Mesenteric fat pad (tissue), 1 donor: ENCODE measurements around the gene ZBTB18. TPM values are rescaled to one million over a fixed set of nuclear protein-coding genes. Genes with fewer than 3 reads are reported as not detected.
A peak's percentile ranks its signal among the peaks of the same experiment; 100 is the strongest.

ENCODE experiments used
- DNase-seq: peaks from one replicate; pipeline ENCODE4 v3.0.0-alpha.2; 2020; ENCODE audit warnings: low spot score
- total RNA-seq: library from RNA; stranded (reverse); fragmentation: NEBNext Ultra II Directional; extraction: Animal tissue kit (Norgen Biotek cat#: 25700); gene quantifications from one replicate; pipeline ENCODE4 v1.2.1, GENCODE V29; 2021
- donor health status: DM: yes; HTN: yes; CAD: no.

Gene ZBTB18
- total RNA-seq, 1 donor from 2014 or later = 11.9 TPM

GRCh38 chr1:244060686-244061085, 9.6 kb downstream of the ZBTB18 start:
- no peak for DNase-seq

GRCh38 chr1:244062156-244062725, 11.2 kb downstream of the ZBTB18 start:
- no peak for DNase-seq

- DNase-seq = no peak
Measured at GRCh38 chr1:244063498-244063897, 12.4 kb downstream of the ZBTB18 start.

- no peak for DNase-seq
Measured at GRCh38 chr1:244064621-244065020, 13.5 kb downstream of the ZBTB18 start.

GRCh38 chr1:244065063-244065793, 14.1 kb downstream of the ZBTB18 start:
- DNase-seq = no peak

GRCh38 chr1:244065960-244066388, 14.9 kb downstream of the ZBTB18 start:
- no peak for DNase-seq

- DNase-seq = peak; percentile 75
Measured at GRCh38 chr1:244066954-244067716, 16.1 kb downstream of the ZBTB18 start.

- peak; percentile 51 for DNase-seq
Measured at GRCh38 chr1:244067893-244068292, 16.8 kb downstream of the ZBTB18 start.

- peak; percentile 41 for DNase-seq
Measured at GRCh38 chr1:244068567-244068966, 17.5 kb downstream of the ZBTB18 start.

GRCh38 chr1:244069326-244069898, 18.3 kb downstream of the ZBTB18 start:
- peak; percentile 71 for DNase-seq

- no peak for DNase-seq
Measured at GRCh38 chr1:244074559-244075171, 23.6 kb downstream of the ZBTB18 start.

- no peak for DNase-seq
Measured at GRCh38 chr1:244075247-244075722, 24.2 kb downstream of the ZBTB18 start.

GRCh38 chr1:244076740-244077139, 25.7 kb downstream of the ZBTB18 start:
- no peak for DNase-seq

- DNase-seq = no peak
Measured at GRCh38 chr1:244077473-244078220, 26.6 kb downstream of the ZBTB18 start.

GRCh38 chr1:244080343-244080929, 29.4 kb downstream of the ZBTB18 start:
- no peak for DNase-seq

GRCh38 chr1:244082969-244083368, 31.9 kb downstream of the ZBTB18 start:
- DNase-seq = no peak

GRCh38 chr1:244083383-244083943, 32.4 kb downstream of the ZBTB18 start:
- DNase-seq = no peak

- DNase-seq = no peak
Measured at GRCh38 chr1:244084763-244085162, 33.7 kb downstream of the ZBTB18 start.

- DNase-seq = no peak
Measured at GRCh38 chr1:244085891-244086290, 34.8 kb downstream of the ZBTB18 start.
